ENCODE data around the gene FAM161B. TPM values are rescaled to one million over a fixed set of nuclear protein-coding genes. Genes with fewer than 3 reads are reported as not detected.

The FAM161B gene
- total and polyA plus RNA-seq, 2 of the 8 experiments (the other 6 are each of a cell fraction or from before 2014, with no cell fraction given): 0.14 to 0.32 TPM

DNA sequence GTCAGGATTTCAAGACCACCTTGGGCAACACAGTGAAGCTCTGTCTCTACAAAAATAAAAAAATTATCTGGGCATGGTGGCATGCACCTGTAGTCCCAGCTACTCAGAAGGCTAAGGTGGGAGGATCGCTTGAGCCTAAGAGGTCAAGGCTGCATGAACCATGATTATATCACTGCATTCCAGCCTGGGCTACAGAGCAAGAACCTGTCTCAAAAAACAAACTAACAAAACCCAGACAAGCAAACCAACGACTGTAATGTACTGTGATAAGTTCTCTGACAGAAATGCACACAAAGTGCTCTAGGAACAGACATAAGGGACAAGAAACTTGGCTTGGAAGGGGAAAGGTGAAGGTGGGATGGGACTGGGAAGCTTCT, 46.8 kb upstream of the FAM161B start (continued):
- TF ChIP-seq TEAD4 (IDR thresholded peaks at IDR 0.05; ENCODE audit: low read depth, low read length) (no peak), SIRT6 (IDR thresholded peaks at IDR 0.05; ENCODE audit: low read length) (no peak), EZH2 (IDR thresholded peaks at IDR 0.05; ENCODE audit: low read depth, low read length, severe bottlenecking) (no peak)
- TF ChIP-seq, protein P1, sequence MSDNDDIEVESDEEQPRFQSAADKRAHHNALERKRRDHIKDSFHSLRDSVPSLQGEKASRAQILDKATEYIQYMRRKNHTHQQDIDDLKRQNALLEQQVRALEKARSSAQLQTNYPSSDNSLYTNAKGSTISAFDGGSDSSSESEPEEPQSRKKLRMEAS (IDR thresholded peaks at IDR 0.05): no peak
